Femur (tissue), 1 donor: ENCODE results near the gene RAB27A.
A peak's percentile ranks its signal among the peaks of the same experiment; 100 is the strongest.

Experiments
- DNase-seq: peaks from one replicate; pipeline ENCODE4 v3.0.0-alpha.2; 2017

RAB27A gene

GRCh38 chr15:55221090-55222011 lies 68.3 kb downstream of the RAB27A start:
- peak; percentile 28 for DNase-seq

GRCh38 chr15:55220606-55221005 lies 69.0 kb downstream of the RAB27A start:
- DNase-seq: no peak

- no peak for DNase-seq
Observed at GRCh38 chr15:55218056-55218455, 71.6 kb downstream of the RAB27A start.

- no peak for DNase-seq
Observed at GRCh38 chr15:55204464-55204863, 85.1 kb downstream of the RAB27A start.

GRCh38 chr15:55202206-55202605 lies 87.4 kb downstream of the RAB27A start:
- DNase-seq: no peak

GRCh38 chr15:55198706-55199105 lies 90.9 kb downstream of the RAB27A start:
- no peak for DNase-seq

- DNase-seq: no peak
Observed at GRCh38 chr15:55197719-55198118, 91.9 kb downstream of the RAB27A start.

GRCh38 chr15:55197362-55197705 lies 92.3 kb downstream of the RAB27A start:
- no peak for DNase-seq

GRCh38 chr15:55196458-55197361 lies 92.9 kb downstream of the RAB27A start, which contains the start of gene RSL24D1:
Gene RSL24D1, minus strand, starts transcription at chr15:55196941. Its CDS starts 51 bp downstream, at chr15:55196890.
- peak; percentile 98 for DNase-seq

- DNase-seq: no peak
Observed at GRCh38 chr15:55195996-55196395, 93.6 kb downstream of the RAB27A start.

GRCh38 chr15:55194256-55194655 lies 95.4 kb downstream of the RAB27A start:
- DNase-seq: no peak

- DNase-seq: no peak
Observed at GRCh38 chr15:55186331-55186730, 103.3 kb downstream of the RAB27A start.

GRCh38 chr15:55183679-55184078 lies 105.9 kb downstream of the RAB27A start:
- DNase-seq: no peak

- no peak for DNase-seq
Observed at GRCh38 chr15:55179141-55179540, 110.5 kb downstream of the RAB27A start.

- DNase-seq: no peak
Observed at GRCh38 chr15:55170361-55170760, 119.3 kb downstream of the RAB27A start.

- DNase-seq: peak; percentile 69
Observed at GRCh38 chr15:55168350-55168974, 121.2 kb downstream of the RAB27A start.

GRCh38 chr15:55164284-55164683 lies 125.3 kb downstream of the RAB27A start:
- DNase-seq: no peak
